ENCODE data around the gene LRRC8C.
"Not testable (repeated sequence)": the region's sequence is repeated elsewhere in the genome, so short reads cannot be mapped to it uniquely, and the experiment has no call there.

Gene LRRC8C

GRCh38 chr1:89632657-89633247, at the start of gene LRRC8C:
TSS of gene LRRC8C (plus strand) at chr1:89633120. CDS start at chr1:89686474, 53,354 bp downstream.
- peak; percentile 82 for DNase-seq (ENCODE audit: low spot score)

GRCh38 chr1:89584211-89584610, 48.7 kb upstream of the LRRC8C start:
- no peak for DNase-seq (ENCODE audit: low spot score)

- DNase-seq (ENCODE audit: low spot score), result no peak
These were observed 48.1 kb upstream of the LRRC8C start for GRCh38 chr1:89584781-89585180.

- DNase-seq (ENCODE audit: low spot score), result no peak
These were observed 45.2 kb upstream of the LRRC8C start for GRCh38 chr1:89587729-89588161.

- no peak for DNase-seq (ENCODE audit: low spot score)
These were observed 44.4 kb upstream of the LRRC8C start for GRCh38 chr1:89588480-89588879.

- DNase-seq (ENCODE audit: low spot score), result no peak
These were observed 43.4 kb upstream of the LRRC8C start for GRCh38 chr1:89589515-89589914.

- DNase-seq (ENCODE audit: low spot score), result no peak
These were observed 42.4 kb upstream of the LRRC8C start for GRCh38 chr1:89590341-89591080.

- DNase-seq (ENCODE audit: low spot score), result not testable (repeated sequence)
These were observed 40.0 kb upstream of the LRRC8C start for GRCh38 chr1:89592861-89593302.

- no peak for DNase-seq (ENCODE audit: low spot score)
These were observed 38.7 kb upstream of the LRRC8C start for GRCh38 chr1:89594096-89594740.

- no peak for DNase-seq (ENCODE audit: low spot score)
These were observed 36.2 kb upstream of the LRRC8C start for GRCh38 chr1:89596698-89597097.

GRCh38 chr1:89598450-89599331, 34.2 kb upstream of the LRRC8C start:
- DNase-seq (ENCODE audit: low spot score), result peak; percentile 60

GRCh38 chr1:89599332-89599630, 33.6 kb upstream of the LRRC8C start:
- no peak for DNase-seq (ENCODE audit: low spot score)

GRCh38 chr1:89600451-89601224, 32.3 kb upstream of the LRRC8C start:
- DNase-seq (ENCODE audit: low spot score), result no peak

- no peak for DNase-seq (ENCODE audit: low spot score)
These were observed 30.0 kb upstream of the LRRC8C start for GRCh38 chr1:89602871-89603404.

- DNase-seq (ENCODE audit: low spot score), result peak; percentile 46
These were observed 29.1 kb upstream of the LRRC8C start for GRCh38 chr1:89603651-89604413.

GRCh38 chr1:89604414-89604735, 28.5 kb upstream of the LRRC8C start:
- no peak for DNase-seq (ENCODE audit: low spot score)

- DNase-seq (ENCODE audit: low spot score), result no peak
These were observed 27.2 kb upstream of the LRRC8C start for GRCh38 chr1:89605692-89606091.

- no peak for DNase-seq (ENCODE audit: low spot score)
These were observed 26.5 kb upstream of the LRRC8C start for GRCh38 chr1:89606227-89606980.

GRCh38 chr1:89607156-89607555, 25.8 kb upstream of the LRRC8C start:
- DNase-seq (ENCODE audit: low spot score), result no peak
